Astrocyte (in vitro differentiated cells and primary cell): ENCODE data around the gene PLXNC1. TPM values are rescaled to one million over a fixed set of nuclear protein-coding genes. Genes with fewer than 3 reads are reported as not detected.
A peak's percentile ranks its signal among the peaks of the same experiment; 100 is the strongest.

Experiments
- DNase-seq: peaks from one replicate; pipeline ENCODE4 v3.0.0-alpha.2; 2010; ENCODE audit warnings: low read depth
- FAIRE-seq: peaks from 2 replicates; lab custom pipeline; 2011; peaks lifted over from hg19 to GRCh38; lab: Jason Lieb, UNC
- H2AFZ ChIP-seq: 2 replicates; pipeline ENCODE4 v1.6.0; 2012; ENCODE audit warnings: low read depth, low read length, inconsistent platforms
- H3K27ac ChIP-seq: 2 replicates; pipeline ENCODE4 v1.5.1; 2011; ENCODE audit warnings: low read depth, low read length, inconsistent platforms
- H3K27me3 ChIP-seq: 2 replicates; pipeline ENCODE4 v1.6.0; 2011; ENCODE audit warnings: low read length, inconsistent platforms; ENCODE audit not compliant: insufficient read depth
- H3K36me3 ChIP-seq: 2 replicates; pipeline ENCODE4 v1.5.1; 2011; ENCODE audit warnings: low read length, inconsistent platforms; ENCODE audit not compliant: insufficient read depth
- H3K4me1 ChIP-seq: 2 replicates; pipeline ENCODE4 v1.5.1; 2011; ENCODE audit warnings: low read length, inconsistent platforms; ENCODE audit not compliant: insufficient read depth
- H3K4me2 ChIP-seq: 2 replicates; pipeline ENCODE4 v1.6.0; 2012; ENCODE audit warnings: low read length, inconsistent platforms
- H3K4me3 ChIP-seq: 2 replicates; pipeline ENCODE4 v1.5.1; 2011; ENCODE audit warnings: low read depth, mild to moderate bottlenecking, low read length, inconsistent platforms; ENCODE audit not compliant: insufficient read depth
- H3K79me2 ChIP-seq: 2 replicates; pipeline ENCODE4 v1.6.0; 2012; ENCODE audit warnings: mild to moderate bottlenecking, low read length, inconsistent platforms; ENCODE audit not compliant: insufficient read depth
- H3K9ac ChIP-seq: 2 replicates; pipeline ENCODE4 v1.6.0; 2012; ENCODE audit warnings: mild to moderate bottlenecking, low read length, inconsistent platforms
- H3K9me3 ChIP-seq: 2 replicates; pipeline ENCODE4 v1.5.1; 2012; ENCODE audit warnings: low read depth, mild to moderate bottlenecking, low read length, inconsistent platforms; ENCODE audit not compliant: insufficient read depth
- H4K20me1 ChIP-seq: 2 replicates; pipeline ENCODE4 v1.6.0; 2012; ENCODE audit warnings: low read length, inconsistent platforms; ENCODE audit not compliant: insufficient read depth
- H3K27ac Mint-ChIP-seq: one replicate; pipeline ENCODE4 v1.8.0; 2021; ENCODE audit warnings: mild to moderate bottlenecking, mixed read lengths; ENCODE audit not compliant: unreplicated experiment
- H3K27me3 Mint-ChIP-seq: one replicate; pipeline ENCODE4 v1.8.0; 2021; ENCODE audit warnings: low read depth, mixed read lengths; ENCODE audit not compliant: unreplicated experiment
- H3K36me3 Mint-ChIP-seq: one replicate; pipeline ENCODE4 v1.8.0; 2021; ENCODE audit warnings: low read depth, mixed read lengths; ENCODE audit not compliant: unreplicated experiment
- H3K4me1 Mint-ChIP-seq: one replicate; pipeline ENCODE4 v1.8.0; 2021; ENCODE audit warnings: low read depth, mixed read lengths; ENCODE audit not compliant: unreplicated experiment
- H3K4me3 Mint-ChIP-seq: one replicate; pipeline ENCODE4 v1.8.0; 2021; ENCODE audit warnings: mild to moderate bottlenecking, moderate library complexity, mixed read lengths; ENCODE audit not compliant: unreplicated experiment
- H3K9me3 Mint-ChIP-seq: one replicate; pipeline ENCODE4 v1.8.0; 2021; ENCODE audit warnings: mild to moderate bottlenecking, mixed read lengths; ENCODE audit not compliant: unreplicated experiment
- EZH2 ChIP-seq: IDR thresholded peaks from 2 replicates; pipeline ENCODE4 v1.6.1; 2012; ENCODE audit warnings: mild to moderate bottlenecking, low read length, inconsistent platforms; ENCODE audit not compliant: insufficient read depth
- total RNA-seq: library from RNA; stranded (reverse); gene quantifications from 2 replicates; pipeline ENCODE4 v1.2.1, GENCODE V29; 2021
- TF ChIP-seq, protein P1 (sequence below): IDR thresholded peaks from 2 replicates; pipeline ENCODE4 v1.5.1; 2011; ENCODE audit warnings: low read depth, mild to moderate bottlenecking, inconsistent platforms, low read length, moderate library complexity; ENCODE audit not compliant: insufficient read depth

The PLXNC1 gene
- total RNA-seq, 1 donor from 2014 or later = 6.9 TPM

DNA sequence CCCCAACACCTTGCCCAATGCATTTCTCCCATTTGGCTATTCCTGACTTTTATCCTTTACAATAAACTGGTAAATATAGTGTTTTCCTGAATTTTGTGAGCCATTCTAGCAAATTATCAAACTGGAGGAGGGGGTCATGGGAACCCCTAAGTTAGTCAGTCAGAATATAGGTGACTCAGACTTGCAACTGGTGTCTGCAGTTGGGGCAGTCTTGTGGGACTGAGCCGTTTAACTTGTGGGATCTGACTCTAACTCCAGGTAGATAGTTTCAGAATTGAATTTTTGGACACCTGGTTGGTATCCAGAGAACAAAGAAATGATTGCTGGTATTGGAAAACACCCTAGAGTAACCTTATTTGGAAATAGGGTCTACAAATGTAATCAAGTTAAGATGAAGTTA is 177.9 kb downstream of the PLXNC1 start:
- H3K27ac ChIP-seq = no peak overlapping the region
- H3K27ac Mint-ChIP-seq = peak overlapping the region; percentile 88
- peaks cover 3% of the 10 kb centered on the region for H3K36me3 ChIP-seq
- no peak overlapping the region for H3K9ac ChIP-seq
- H3K4me3 ChIP-seq = no peak overlapping the region
- peaks cover 18% of the 10 kb centered on the region for H3K36me3 Mint-ChIP-seq
- no peaks in the 10 kb centered on the region for H3K27me3 Mint-ChIP-seq
- H3K4me1 ChIP-seq = peaks cover 13% of the 10 kb centered on the region
- no peaks in the 10 kb centered on the region for H4K20me1 ChIP-seq
- H2AFZ ChIP-seq = no peak overlapping the region
- H3K79me2 ChIP-seq = no peaks in the 10 kb centered on the region
- H3K27me3 ChIP-seq = no peaks in the 10 kb centered on the region
- no peak overlapping the region for H3K4me3 Mint-ChIP-seq
- TF ChIP-seq, protein P1, sequence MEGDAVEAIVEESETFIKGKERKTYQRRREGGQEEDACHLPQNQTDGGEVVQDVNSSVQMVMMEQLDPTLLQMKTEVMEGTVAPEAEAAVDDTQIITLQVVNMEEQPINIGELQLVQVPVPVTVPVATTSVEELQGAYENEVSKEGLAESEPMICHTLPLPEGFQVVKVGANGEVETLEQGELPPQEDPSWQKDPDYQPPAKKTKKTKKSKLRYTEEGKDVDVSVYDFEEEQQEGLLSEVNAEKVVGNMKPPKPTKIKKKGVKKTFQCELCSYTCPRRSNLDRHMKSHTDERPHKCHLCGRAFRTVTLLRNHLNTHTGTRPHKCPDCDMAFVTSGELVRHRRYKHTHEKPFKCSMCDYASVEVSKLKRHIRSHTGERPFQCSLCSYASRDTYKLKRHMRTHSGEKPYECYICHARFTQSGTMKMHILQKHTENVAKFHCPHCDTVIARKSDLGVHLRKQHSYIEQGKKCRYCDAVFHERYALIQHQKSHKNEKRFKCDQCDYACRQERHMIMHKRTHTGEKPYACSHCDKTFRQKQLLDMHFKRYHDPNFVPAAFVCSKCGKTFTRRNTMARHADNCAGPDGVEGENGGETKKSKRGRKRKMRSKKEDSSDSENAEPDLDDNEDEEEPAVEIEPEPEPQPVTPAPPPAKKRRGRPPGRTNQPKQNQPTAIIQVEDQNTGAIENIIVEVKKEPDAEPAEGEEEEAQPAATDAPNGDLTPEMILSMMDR = no peak
- TF ChIP-seq EZH2 = no peak
- FAIRE-seq (no peak), DNase-seq (no peak)
- peak overlapping the region; percentile 7 for H3K4me2 ChIP-seq
- peaks cover 5% of the 10 kb centered on the region for H3K9me3 Mint-ChIP-seq
- H3K4me1 Mint-ChIP-seq = peaks cover 21% of the 10 kb centered on the region
- H3K9me3 ChIP-seq = peaks cover 5% of the 10 kb centered on the region

DNA sequence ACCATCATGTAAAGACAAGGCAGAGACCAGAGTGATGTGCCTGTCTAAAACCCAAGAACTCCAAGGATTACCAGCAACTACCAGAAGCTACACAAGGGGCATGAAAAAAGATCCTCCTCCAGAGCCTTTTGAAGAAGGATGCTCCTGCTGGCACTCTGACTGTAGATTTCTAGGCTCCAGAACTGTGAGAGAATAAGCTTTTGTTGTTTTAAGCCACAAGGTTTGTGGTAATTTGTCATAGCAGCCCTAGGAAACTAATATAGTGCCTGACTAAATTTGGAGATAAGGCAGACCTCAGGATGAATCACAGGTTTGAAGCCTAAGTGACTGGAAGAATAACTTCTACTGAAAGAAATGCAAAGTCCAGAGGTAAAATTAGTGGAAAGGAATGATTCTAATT is 178.3 kb downstream of the PLXNC1 start:
- H3K4me2 ChIP-seq = peak overlapping the region; percentile 7

DNA sequence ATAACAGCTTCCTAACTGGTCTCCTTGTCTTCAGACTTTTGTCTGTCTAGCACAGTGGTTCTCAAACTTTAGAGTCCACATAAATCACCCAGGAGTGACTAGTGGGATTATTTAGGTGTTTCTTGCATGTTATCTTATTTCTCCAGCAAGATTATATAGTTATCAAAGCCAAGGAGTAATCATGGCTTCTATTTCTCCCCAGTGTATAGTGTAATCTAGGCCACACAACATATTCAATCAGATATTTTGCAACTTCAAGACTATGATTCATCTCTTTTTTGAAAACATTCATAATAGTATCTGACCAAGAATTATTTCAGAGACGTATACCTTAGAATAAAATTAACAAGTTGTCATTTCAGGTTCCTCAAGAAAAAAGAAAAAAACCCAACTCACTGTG is 179.4 kb downstream of the PLXNC1 start:
- no peaks in the 10 kb centered on the region for H3K27me3 Mint-ChIP-seq
- Histone ChIP-seq H2AFZ (no peak overlapping the region), H3K36me3 (no peaks in the 10 kb centered on the region), H3K79me2 (no peaks in the 10 kb centered on the region), H3K4me2 (no peak overlapping the region), H4K20me1 (no peaks in the 10 kb centered on the region), H3K4me1 (peaks cover 13% of the 10 kb centered on the region), H3K9ac (no peak overlapping the region), H3K9me3 (no peaks in the 10 kb centered on the region), H3K4me3 (no peak overlapping the region), H3K27me3 (no peaks in the 10 kb centered on the region), H3K27ac (no peak overlapping the region)
- DNase-seq (peak; percentile 6), FAIRE-seq (peak; percentile 29)
- peaks cover 21% of the 10 kb centered on the region for H3K4me1 Mint-ChIP-seq
- no peaks in the 10 kb centered on the region for H3K9me3 Mint-ChIP-seq
- TF ChIP-seq, protein P1 = no peak
- TF ChIP-seq EZH2 = no peak
- H3K4me3 Mint-ChIP-seq = no peak overlapping the region
- no peak overlapping the region for H3K27ac Mint-ChIP-seq
- peaks cover 6% of the 10 kb centered on the region for H3K36me3 Mint-ChIP-seq

More for the DNA sequence above, 178.3 kb downstream of the PLXNC1 start:
- H3K36me3 Mint-ChIP-seq = peaks cover 13% of the 10 kb centered on the region
- Histone ChIP-seq H3K9me3 (no peaks in the 10 kb centered on the region), H3K4me1 (peaks cover 13% of the 10 kb centered on the region), H4K20me1 (no peaks in the 10 kb centered on the region), H3K4me3 (no peak overlapping the region), H2AFZ (no peak overlapping the region), H3K9ac (no peak overlapping the region), H3K27me3 (no peaks in the 10 kb centered on the region), H3K36me3 (no peaks in the 10 kb centered on the region), H3K79me2 (no peaks in the 10 kb centered on the region), H3K27ac (no peak overlapping the region)
- no peaks in the 10 kb centered on the region for H3K27me3 Mint-ChIP-seq
- peak overlapping the region; percentile 88 for H3K27ac Mint-ChIP-seq
- H3K4me1 Mint-ChIP-seq = peaks cover 21% of the 10 kb centered on the region
- no peak overlapping the region for H3K4me3 Mint-ChIP-seq
- peaks cover under 1% of the 10 kb centered on the region for H3K9me3 Mint-ChIP-seq
- TF ChIP-seq EZH2 = no peak
- TF ChIP-seq, protein P1 = no peak
- peak; percentile 93 for DNase-seq
- peak; percentile 98 for FAIRE-seq
